ENCODE measurements around the gene NEK3.

DNA sequence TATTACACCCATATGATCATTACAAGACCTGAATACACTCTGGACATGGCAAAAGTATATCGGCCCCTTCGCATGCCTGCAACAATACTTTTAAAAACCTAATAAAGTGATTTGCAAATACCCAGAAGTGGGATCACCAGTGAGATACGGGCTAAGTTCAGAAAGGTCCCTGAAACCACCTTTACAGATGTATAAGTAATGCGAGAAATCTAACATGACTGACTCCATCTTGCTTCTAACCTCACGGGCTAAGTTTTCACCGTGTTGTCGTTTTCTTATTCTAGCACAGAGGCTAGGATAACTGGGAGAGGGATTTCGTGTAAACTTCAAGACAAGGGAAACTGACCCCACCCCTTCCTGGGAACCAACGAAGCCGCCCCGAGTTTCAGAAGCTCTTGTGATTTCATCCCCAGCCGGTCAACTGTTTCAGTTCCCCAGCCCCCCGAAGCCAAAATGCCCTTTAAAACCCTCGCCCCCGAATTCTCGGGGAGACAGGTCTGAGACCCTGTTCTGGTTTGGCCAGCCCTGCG lies 703 bp downstream of the NEK3 start:
- TF ChIP-seq, protein P1, sequence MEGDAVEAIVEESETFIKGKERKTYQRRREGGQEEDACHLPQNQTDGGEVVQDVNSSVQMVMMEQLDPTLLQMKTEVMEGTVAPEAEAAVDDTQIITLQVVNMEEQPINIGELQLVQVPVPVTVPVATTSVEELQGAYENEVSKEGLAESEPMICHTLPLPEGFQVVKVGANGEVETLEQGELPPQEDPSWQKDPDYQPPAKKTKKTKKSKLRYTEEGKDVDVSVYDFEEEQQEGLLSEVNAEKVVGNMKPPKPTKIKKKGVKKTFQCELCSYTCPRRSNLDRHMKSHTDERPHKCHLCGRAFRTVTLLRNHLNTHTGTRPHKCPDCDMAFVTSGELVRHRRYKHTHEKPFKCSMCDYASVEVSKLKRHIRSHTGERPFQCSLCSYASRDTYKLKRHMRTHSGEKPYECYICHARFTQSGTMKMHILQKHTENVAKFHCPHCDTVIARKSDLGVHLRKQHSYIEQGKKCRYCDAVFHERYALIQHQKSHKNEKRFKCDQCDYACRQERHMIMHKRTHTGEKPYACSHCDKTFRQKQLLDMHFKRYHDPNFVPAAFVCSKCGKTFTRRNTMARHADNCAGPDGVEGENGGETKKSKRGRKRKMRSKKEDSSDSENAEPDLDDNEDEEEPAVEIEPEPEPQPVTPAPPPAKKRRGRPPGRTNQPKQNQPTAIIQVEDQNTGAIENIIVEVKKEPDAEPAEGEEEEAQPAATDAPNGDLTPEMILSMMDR (IDR thresholded peaks at IDR 0.05) = no peak
- TF ChIP-seq POLR2AphosphoS5 (IDR thresholded peaks at IDR 0.05; ENCODE audit: low read depth, low read length) (no peak; the same call in 1 of the 2 replicates), SIN3A (IDR thresholded peaks at IDR 0.05; ENCODE audit: borderline replicate concordance, insufficient read depth, low read depth, low read length) (no peak)
